GM12801 (cell line): ENCODE data around the gene ZIC4.

ENCODE experiments used
- CTCF ChIP-seq: IDR thresholded peaks from one replicate; pipeline ENCODE4 v1.5.1; 2011; ENCODE audit warnings: control low read depth; ENCODE audit not compliant: insufficient read length; ENCODE audit errors: extremely low read depth

Gene ZIC4

DNA sequence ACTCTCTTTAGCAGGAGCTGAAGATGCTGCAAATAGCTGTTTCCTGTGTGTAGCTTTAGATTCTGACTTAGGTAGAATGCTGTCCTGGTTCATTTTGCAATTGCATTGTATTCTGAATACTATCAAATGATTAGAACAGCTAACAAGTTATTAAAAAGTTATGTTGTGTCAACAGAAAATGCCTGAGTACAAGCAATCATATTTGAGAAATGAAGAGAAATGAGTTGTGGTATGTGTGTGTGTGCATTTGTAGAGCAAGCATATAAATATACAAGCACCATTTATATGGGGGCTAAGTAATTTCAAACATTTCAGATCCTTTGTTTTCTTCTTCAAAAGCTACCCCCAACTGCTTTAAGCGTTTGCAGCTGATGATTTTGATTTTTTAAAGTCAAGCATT is 10.6 kb upstream of the ZIC4 start:
- TF ChIP-seq CTCF, result no peak

GRCh38 chr3:147415874-147416273 is 9.5 kb upstream of the ZIC4 start:
- TF ChIP-seq CTCF, result no peak

DNA sequence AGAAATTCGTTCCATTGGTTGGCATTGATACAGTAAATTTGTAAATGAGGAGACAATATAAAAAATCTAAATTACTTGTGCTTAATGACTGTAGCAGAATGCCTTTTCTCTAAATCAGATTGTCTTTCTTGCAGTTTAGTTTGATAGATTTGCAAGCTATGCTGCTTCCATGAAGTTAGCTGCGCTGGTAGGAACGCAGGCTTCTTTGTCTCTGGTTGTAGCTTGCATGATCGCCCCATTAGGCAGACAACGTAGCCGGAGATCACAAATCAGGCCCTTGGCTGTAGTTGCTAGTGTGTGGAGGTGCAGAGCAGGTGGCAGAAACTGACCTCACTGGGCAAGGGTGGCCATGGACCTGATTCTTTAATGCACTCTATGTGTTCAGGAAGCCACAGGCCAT is 8.9 kb upstream of the ZIC4 start:
- TF ChIP-seq CTCF, result no peak

DNA sequence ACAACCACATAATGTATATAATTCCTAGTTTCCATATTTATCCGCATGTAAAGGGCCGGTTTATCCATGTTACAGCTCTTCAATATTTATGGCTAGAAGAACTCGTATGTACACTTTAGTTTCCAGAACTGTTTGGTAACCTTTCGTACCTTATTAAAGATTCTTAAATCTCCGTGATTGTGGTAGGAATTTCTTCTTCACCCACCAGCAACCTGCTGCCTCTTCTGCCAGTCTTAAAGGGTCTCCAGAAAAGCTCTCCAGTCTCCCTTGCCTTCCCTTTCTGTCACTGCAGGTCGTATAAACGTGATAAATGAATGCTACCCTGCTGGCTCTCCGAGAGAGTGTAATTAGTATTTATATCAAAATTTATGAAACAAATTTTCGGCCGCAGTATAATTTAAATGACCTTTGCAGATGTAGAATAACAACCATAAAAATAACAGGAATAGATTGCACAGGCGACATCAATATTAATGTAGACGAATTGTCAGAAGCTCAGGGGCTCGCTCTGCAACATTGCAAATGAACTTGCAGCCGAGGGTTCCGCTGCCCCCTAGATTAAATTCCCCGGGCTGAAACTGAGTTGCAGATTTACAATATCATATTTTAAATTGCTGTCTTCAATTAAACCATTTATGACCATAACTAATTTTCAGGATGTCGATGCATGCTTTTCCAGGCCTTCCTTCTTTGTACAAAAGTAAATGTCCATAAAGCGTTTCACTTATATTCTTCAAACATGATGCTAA is 8.2 kb upstream of the ZIC4 start:
- TF ChIP-seq CTCF, result no peak

- no peak for TF ChIP-seq CTCF
Observed at GRCh38 chr3:147413686-147414389, 7.5 kb upstream of the ZIC4 start.

DNA sequence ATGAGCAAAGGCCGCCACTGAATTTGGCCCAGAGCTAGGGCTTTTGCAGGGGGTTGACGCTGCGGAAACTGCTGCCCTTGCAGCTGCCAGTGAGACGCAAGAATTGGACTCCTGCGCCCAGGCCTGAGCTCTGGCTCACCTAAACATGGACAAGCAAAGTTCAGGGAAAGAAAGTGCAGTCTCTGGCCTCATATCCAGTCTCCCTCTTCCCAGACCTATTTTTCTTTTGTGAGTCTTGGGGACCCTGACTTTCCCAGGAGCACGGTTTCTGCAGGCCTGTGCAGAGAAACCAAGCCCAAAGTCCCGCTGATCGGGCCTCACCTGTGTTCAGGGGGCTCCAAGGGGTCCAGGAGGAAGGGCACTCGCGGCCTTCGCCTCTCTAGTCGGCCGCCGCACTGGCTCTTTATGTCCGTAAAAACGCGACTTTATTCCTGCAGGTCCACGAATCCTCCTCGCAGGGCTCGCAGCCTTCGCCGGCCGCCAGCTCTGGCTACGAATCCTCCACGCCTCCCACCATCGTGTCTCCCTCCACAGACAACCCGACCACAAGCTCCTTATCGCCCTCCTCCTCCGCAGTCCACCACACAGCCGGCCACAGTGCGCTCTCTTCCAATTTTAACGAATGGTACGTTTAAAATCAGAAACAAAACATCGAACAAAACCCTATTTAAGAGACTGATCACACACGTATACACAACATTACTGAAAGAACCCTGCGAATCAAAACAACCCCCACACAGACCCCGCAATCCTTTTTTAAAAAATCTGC is 6.8 kb upstream of the ZIC4 start:
- TF ChIP-seq CTCF, result no peak

DNA sequence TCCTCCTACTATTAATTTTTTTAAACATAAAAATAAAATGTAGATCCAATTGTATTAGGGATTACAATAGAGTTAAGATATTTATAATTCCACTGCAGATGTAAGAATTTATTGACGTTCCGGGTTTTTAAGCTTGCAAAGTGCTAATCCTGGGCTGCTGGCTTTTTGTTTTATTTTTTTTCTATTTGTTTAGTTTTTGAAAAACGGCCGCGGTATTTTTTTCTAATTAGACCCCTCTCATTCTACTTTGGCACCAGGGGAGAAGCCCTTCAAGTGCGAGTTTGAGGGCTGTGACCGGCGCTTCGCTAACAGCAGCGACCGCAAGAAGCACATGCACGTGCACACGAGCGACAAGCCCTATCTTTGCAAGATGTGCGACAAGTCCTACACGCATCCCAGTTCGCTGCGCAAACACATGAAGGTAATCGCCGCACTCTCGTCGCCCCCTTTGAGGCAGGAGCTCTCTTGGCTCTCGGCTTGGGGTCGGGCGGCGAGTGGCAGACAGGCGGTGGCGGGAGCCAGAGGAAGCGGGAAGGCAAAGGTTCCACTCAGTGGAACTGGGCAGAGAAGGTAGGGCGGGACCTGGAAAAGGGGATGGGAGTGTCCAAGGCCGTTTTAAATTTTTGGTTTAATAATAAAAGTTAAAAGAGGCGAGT is 6.0 kb upstream of the ZIC4 start:
- no peak for TF ChIP-seq CTCF
